Cardiac muscle cell (in vitro differentiated cells and primary cell): Measurements from ENCODE around the gene YTHDC1. TPM values are rescaled to one million over a fixed set of nuclear protein-coding genes. Genes with fewer than 3 reads are reported as not detected.
"Not testable (repeated sequence)": the region's sequence is repeated elsewhere in the genome, so short reads cannot be mapped to it uniquely, and the experiment has no call there.

Experiments used
- DNase-seq, 2 donors: peaks; one replicate each; pipeline versions ENCODE4 v3.0.0 to v3.0.0-alpha.2; 2010 to 2017; ENCODE audit warnings: low read depth in 1 of 2, low spot score in 1 of 2
- H3K27ac ChIP-seq: fragments of 200-600 bp; sonication (generic); 2 replicates; pipeline ENCODE4 v1.5.1; 2016
- H3K27me3 ChIP-seq: fragments of 200-600 bp; sonication (generic); 2 replicates; pipeline ENCODE4 v1.6.0; 2016; ENCODE audit warnings: control low read depth
- H3K36me3 ChIP-seq: fragments of 200-600 bp; sonication (generic); 2 replicates; pipeline ENCODE4 v1.5.1; 2016; ENCODE audit warnings: control low read depth
- H3K4me1 ChIP-seq: fragments of 200-600 bp; sonication (generic); 2 replicates; pipeline ENCODE4 v1.8.1; 2017; ENCODE audit warnings: low read depth, mild to moderate bottlenecking, mixed run types
- H3K4me3 ChIP-seq: fragments of 200-600 bp; sonication (generic); 2 replicates; pipeline ENCODE4 v1.5.1; 2016; ENCODE audit warnings: mild to moderate bottlenecking
- H3K9me3 ChIP-seq: fragments of 200-600 bp; sonication (generic); 2 replicates; pipeline ENCODE4 v1.5.1; 2017; ENCODE audit warnings: low read depth, mild to moderate bottlenecking, control low read depth
- CTCF ChIP-seq: IDR thresholded peaks from 2 replicates; pipeline ENCODE4 v1.5.1; 2012; ENCODE audit warnings: low read depth, mild to moderate bottlenecking, low read length
- polyA plus RNA-seq: library from polyadenylated mRNA; unstranded; fragments of >200 nt; fragmentation: Nextera tagmentation; extraction: Ambion mirVana; gene quantifications from 2 replicates; pipeline ENCODE4 v1.2.1, GENCODE V29; 2016
- total RNA-seq: library from RNA; depleted of rRNA; stranded (reverse); fragments of >200 nt; gene quantifications from 2 replicates; pipeline ENCODE4 v1.2.3, GENCODE V29; 2016

Gene YTHDC1
- total and polyA plus RNA-seq, 2 experiments from 2014 or later = 31.0 to 75.2 TPM

GRCh38 chr4:68287704-68288392, 62.0 kb downstream of the YTHDC1 start:
- TF ChIP-seq CTCF = no peak

GRCh38 chr4:68283714-68284113, 66.2 kb downstream of the YTHDC1 start:
- TF ChIP-seq CTCF = no peak

More at GRCh38 chr4:68287704-68288392, 62.0 kb downstream of the YTHDC1 start:
- no peaks in the 10 kb centered on the region for H3K36me3 ChIP-seq
- H3K9me3 ChIP-seq = no peaks in the 10 kb centered on the region
- H3K27me3 ChIP-seq = no peaks in the 10 kb centered on the region
- no peak overlapping the region for H3K4me3 ChIP-seq
- DNase-seq = no peak
- H3K27ac ChIP-seq = no peak overlapping the region
- H3K4me1 ChIP-seq = no peaks in the 10 kb centered on the region

DNA sequence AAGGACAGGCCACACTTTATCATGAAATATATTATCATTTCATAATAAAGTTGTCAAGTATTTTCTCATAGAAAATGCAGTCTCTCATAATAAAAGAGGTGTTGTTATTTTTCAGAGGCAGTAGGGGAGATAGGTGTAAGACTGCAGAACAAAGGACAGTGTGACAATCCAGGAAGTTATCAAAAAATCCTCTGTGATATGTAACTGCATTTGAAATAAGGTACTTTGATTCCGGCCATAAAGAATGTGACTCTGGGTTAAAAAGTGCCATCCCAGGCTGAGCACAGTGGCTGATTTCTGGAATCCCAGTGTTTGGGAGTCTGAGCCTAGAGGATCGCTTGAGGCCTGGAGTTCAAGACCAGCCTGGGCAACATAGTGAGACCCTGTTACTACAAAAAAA, 66.8 kb downstream of the YTHDC1 start:
- DNase-seq = no peak
- Histone ChIP-seq H3K36me3 (no peaks in the 10 kb centered on the region), H3K27ac (no peak overlapping the region), H3K27me3 (no peaks in the 10 kb centered on the region), H3K4me3 (no peak overlapping the region), H3K4me1 (no peaks in the 10 kb centered on the region), H3K9me3 (no peaks in the 10 kb centered on the region)
- TF ChIP-seq CTCF = no peak

More at GRCh38 chr4:68283714-68284113, 66.2 kb downstream of the YTHDC1 start:
- no peak for DNase-seq
- Histone ChIP-seq H3K27me3 (no peaks in the 10 kb centered on the region), H3K27ac (no peak overlapping the region), H3K36me3 (no peaks in the 10 kb centered on the region), H3K4me1 (no peaks in the 10 kb centered on the region), H3K9me3 (no peaks in the 10 kb centered on the region), H3K4me3 (no peak overlapping the region)

- H3K27ac ChIP-seq = peak overlapping the region; percentile 24
- H3K27me3 ChIP-seq = not testable (repeated sequence)
These were observed 67.8 kb downstream of the YTHDC1 start for GRCh38 chr4:68281796-68282740.

DNA sequence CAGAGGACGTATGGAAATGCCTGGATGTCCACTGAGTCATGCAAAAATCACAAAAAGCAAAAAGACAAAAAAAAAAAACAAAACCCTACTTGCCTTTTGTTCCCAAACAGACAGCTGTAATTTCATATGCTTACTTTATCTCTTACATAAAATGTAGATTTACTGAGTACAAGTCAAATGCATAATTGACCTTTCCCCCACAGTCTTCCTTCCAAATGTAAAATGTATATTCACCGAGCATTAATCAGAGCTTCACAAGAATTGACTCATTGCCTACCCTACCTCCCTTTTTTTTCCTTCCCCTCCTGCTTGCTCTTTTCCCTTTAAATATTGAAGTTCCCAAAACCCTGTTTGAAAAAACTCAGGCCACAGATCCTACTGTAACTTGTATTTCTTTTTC, 71.9 kb downstream of the YTHDC1 start:
- Histone ChIP-seq H3K4me1 (no peaks in the 10 kb centered on the region), H3K4me3 (no peak overlapping the region), H3K9me3 (no peaks in the 10 kb centered on the region), H3K36me3 (no peaks in the 10 kb centered on the region), H3K27me3 (no peaks in the 10 kb centered on the region), H3K27ac (no peak overlapping the region)
- TF ChIP-seq CTCF = no peak
- DNase-seq = no peak

More at GRCh38 chr4:68281796-68282740, 67.8 kb downstream of the YTHDC1 start:
- H3K36me3 ChIP-seq, H3K4me3 ChIP-seq, H3K9me3 ChIP-seq, DNase-seq, H3K4me1 ChIP-seq: not testable (repeated sequence)

- Histone ChIP-seq H3K27ac (no peak overlapping the region), H3K27me3 (no peaks in the 10 kb centered on the region), H3K4me3 (no peak overlapping the region), H3K9me3 (no peaks in the 10 kb centered on the region), H3K4me1 (no peaks in the 10 kb centered on the region), H3K36me3 (no peaks in the 10 kb centered on the region)
- TF ChIP-seq CTCF = no peak
- DNase-seq = no peak
These were observed 72.3 kb downstream of the YTHDC1 start for GRCh38 chr4:68277627-68278026.
